ENCODE results near the gene TMEM80.

TMEM80 gene

GRCh38 chr11:656426-656825, 39.2 kb upstream of the TMEM80 start:
- DNase-seq (ENCODE audit: low read depth), result no peak
- H3K4me3 ChIP-seq (ENCODE audit: low read depth, low read length), result no peak overlapping the region
- TF ChIP-seq CTCF (IDR thresholded peaks at IDR 0.05; ENCODE audit: control insufficient read depth, extremely low read depth, insufficient read depth), result no peak

DNA sequence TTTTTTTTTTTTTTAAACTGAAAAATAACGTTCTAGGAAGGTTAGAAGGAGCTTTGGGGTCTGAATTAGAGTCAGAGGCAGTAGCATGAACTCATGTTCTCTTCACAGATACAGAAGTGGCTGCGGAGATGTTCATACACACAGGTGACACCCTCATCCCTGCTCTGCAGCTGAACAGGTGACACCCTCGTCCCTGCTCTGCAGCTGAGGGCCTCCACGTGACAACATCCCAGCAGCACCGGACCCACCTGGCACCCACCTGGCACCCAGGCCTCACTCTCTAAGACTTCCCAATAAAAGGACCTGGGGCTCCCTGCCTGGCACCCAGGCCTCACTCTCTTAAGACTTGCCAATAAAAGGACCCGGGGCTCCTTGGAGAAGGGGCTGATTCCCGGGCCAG, 38.8 kb upstream of the TMEM80 start:
- no peak overlapping the region for H3K4me3 ChIP-seq (ENCODE audit: low read depth, low read length)
- TF ChIP-seq CTCF (IDR thresholded peaks at IDR 0.05; ENCODE audit: control insufficient read depth, extremely low read depth, insufficient read depth), result no peak
- no peak for DNase-seq (ENCODE audit: low read depth)

DNA sequence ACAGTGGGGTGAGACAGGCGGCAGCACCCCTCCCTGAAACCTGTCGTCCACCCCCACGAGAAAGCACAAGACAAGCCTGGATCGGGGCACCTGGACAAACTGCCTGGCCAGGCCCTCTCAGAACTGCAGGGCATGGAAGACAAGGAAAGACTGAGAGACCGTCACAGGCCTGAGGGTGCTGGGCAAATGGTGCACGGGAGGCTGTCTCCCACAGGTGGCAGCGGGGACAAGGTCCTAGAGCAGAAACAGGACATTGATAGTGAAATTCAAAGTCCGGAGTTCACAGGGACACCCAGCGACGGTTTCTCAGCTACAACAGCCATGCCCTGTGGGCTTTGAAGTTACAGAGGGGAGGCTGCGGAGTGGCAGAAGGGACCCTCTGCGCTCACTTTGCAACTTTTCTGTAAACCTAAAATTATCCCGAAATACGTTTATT, 37.9 kb upstream of the TMEM80 start:
- no peak for TF ChIP-seq CTCF (IDR thresholded peaks at IDR 0.05; ENCODE audit: control insufficient read depth, extremely low read depth, insufficient read depth)
- H3K4me3 ChIP-seq (ENCODE audit: low read depth, low read length), result no peak overlapping the region

GRCh38 chr11:659532-660085, 36.0 kb upstream of the TMEM80 start:
- DNase-seq (ENCODE audit: low read depth), result no peak
- no peak overlapping the region for H3K4me3 ChIP-seq (ENCODE audit: low read depth, low read length)
- no peak for TF ChIP-seq CTCF (IDR thresholded peaks at IDR 0.05; ENCODE audit: control insufficient read depth, extremely low read depth, insufficient read depth)

More for the DNA sequence above, 37.9 kb upstream of the TMEM80 start:
- no peak for DNase-seq (ENCODE audit: low read depth)

- DNase-seq (ENCODE audit: low read depth), result no peak
Observed at GRCh38 chr11:660281-660680, 35.3 kb upstream of the TMEM80 start.

DNA sequence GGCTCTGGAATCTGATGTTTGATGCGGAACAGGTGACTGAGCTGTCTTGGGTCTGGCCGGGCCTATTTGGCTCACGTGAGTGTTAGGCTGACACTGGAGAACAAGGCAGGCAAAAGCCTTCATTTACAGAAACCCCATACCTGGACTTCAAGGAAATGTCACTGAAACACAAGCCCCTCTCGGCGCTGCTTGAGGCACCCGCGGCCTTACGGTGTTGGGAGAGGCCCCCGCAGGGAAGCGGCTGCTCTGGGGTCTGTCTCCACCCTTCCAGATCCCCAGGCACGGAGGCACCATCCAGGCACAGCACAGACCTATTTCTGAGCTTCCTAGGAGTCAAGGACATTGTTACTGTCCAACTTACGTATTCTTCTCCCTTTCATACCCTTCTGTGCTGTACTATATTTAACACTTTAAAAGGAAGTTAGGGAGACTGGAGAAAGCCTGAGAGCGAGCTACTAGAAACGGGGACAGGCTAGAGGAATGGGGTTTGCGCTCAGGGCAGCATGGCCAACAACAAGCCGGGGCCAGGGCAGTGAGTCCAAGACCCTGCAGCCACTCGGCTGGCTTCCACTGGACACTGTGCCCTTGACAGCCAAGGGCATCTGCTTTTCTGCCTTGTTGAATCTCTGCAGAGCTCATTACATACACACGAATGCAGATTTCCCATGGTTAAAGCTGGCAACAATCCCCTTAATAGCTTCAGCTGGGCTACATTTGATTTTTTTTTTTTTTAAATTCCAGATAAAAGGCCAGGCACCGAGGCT, 34.8 kb upstream of the TMEM80 start:
- no peak overlapping the region for H3K4me3 ChIP-seq (ENCODE audit: low read depth, low read length)
- DNase-seq (ENCODE audit: low read depth), result no peak
- TF ChIP-seq CTCF (IDR thresholded peaks at IDR 0.05; ENCODE audit: control insufficient read depth, extremely low read depth, insufficient read depth), result no peak

More at GRCh38 chr11:660281-660680, 35.3 kb upstream of the TMEM80 start:
- no peak for TF ChIP-seq CTCF (IDR thresholded peaks at IDR 0.05; ENCODE audit: control insufficient read depth, extremely low read depth, insufficient read depth)
- no peak overlapping the region for H3K4me3 ChIP-seq (ENCODE audit: low read depth, low read length)

All from LNCaP clone FGC (cell line).